BLaER1 treated with 17β-estradiol and CSF1 and Interleukin-3, amounts not matched to agents 10 nM and 100 nM (cell line): Measurements from ENCODE around the gene CSRP1.

Source experiments
- H3K27ac ChIP-seq, 11 experiments: shearing (Covaris generic); formaldehyde crosslinking; 2 replicates each; pipeline ENCODE4 v1.8.1; 2022
- H3K27me3 ChIP-seq, 11 experiments: shearing (Covaris generic); formaldehyde crosslinking; 2 replicates each; pipeline ENCODE4 v1.8.1; 2022
- H3K36me3 ChIP-seq, 11 experiments: shearing (Covaris generic); formaldehyde crosslinking; 2 replicates each; pipeline ENCODE4 v1.8.1; 2022
- H3K4me1 ChIP-seq, 10 experiments: shearing (Covaris generic); formaldehyde crosslinking; 2 replicates each; pipeline ENCODE4 v1.8.1; 2022
- H3K4me2 ChIP-seq, 11 experiments: shearing (Covaris generic); formaldehyde crosslinking; 2 replicates each; pipeline ENCODE4 v1.8.1; 2022
- H3K4me3 ChIP-seq, 10 experiments: shearing (Covaris generic); formaldehyde crosslinking; 2 replicates each; pipeline ENCODE4 v1.8.1; 2022
- H3K9ac ChIP-seq, 11 experiments: shearing (Covaris generic); formaldehyde crosslinking; 2 replicates each; pipeline ENCODE4 v1.8.1; 2022
- H3K9me3 ChIP-seq, 11 experiments: shearing (Covaris generic); formaldehyde crosslinking; replicated peaks in 1 of 11; 2 replicates each; pipeline ENCODE4 v1.8.1; 2022
- H4K20me1 ChIP-seq, 11 experiments: shearing (Covaris generic); formaldehyde crosslinking; 2 replicates each; pipeline ENCODE4 v1.8.1; 2022
- Cebpa-rat ChIP-seq, 11 experiments: shearing (Covaris generic); IDR thresholded peaks; 2 replicates each; pipeline ENCODE4 v1.8.1; 2022

CSRP1 gene

DNA sequence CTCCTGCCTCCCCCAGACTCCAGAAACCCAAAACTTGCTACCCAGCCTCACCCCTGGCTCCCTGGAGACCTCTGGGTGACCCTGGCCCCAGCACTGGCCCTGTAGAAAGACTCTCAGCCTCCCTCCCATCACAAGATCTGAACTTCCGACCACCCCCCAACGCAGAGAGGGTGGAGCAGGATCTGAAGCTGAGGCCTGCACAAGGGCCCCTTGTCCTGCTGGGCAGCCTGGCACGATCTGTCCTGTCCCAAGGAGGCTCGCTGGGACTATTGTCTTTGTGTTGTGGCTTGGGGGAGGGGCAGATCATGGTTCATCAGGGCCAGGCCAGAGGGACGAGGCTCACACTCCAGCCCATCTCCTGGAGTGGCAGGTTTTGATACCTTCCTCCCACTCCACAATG is 57.9 kb downstream of the CSRP1 start:
- no peak for TF ChIP-seq Cebpa-rat (IDR thresholded peaks at IDR 0.05)
- Histone ChIP-seq H3K4me2 (peak overlapping the region; percentile 22 to 93 (median 45); a peak in 14 of 22 replicates), H3K27me3 (no peaks in the 10 kb centered on the region), H4K20me1 (no peaks in the 10 kb centered on the region), H3K4me1 (peaks cover 58 to 73% (median 65%) of the 10 kb centered on the region in 10 experiments), H3K9me3 (no peaks in the 10 kb centered on the region; a peak in 1 of 22 replicates), H3K36me3 (no peaks in the 10 kb centered on the region), H3K27ac (peak overlapping the region in 3 of 11 experiments; percentile 8 to 18 (median 17); a peak in 3 of 22 replicates), H3K4me3 (no peak overlapping the region), H3K9ac (0 out of 22 replicates have a peak overlapping the region, but pooled peaks of 2 of the 11 experiments have one; percentile 10 to 14)

DNA sequence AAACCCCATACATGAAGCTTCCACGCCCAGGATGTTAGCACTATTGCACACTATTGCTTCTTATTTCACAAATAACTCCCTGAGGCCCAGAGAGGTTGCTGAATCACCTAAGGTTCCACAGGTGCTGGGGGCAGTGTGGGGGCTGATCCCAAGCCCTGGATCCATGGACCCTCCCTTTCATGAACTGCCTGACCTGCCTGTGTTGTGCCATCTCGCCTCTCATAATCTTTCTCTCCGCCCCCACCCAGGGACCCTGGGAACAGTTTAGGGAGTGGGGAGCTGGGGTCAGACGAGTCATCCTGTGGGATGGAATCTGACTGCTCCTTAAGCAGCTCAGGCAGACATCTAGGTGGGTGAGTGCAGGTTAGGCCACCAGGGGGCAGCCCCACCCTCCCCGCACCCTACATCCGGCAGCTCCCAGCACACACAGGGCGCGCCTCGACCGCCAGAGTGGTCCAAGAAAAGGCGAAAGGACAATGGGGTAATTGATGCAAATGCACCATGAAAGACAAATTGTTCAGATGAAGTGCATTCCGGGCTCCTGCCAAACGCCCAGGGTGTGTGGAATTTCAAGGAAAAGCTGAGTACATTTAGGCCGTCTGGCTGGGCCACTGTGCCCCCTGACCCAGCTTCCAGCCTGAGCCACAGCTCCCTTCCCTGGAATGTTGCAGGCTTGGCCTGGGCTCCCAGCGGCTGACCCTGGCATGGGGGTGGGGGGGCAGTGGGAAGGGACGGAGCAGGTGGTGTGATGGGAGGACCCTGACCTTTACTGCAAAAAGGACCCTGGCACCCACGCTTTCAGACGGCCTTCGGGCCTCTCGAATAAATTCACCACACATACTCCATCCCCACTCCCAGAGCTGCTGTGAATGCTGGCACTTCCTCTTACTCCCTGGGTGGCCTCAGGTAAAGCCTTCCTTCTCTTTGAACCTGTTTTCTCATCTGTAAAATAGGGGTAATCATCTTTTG is 58.7 kb downstream of the CSRP1 start:
- Histone ChIP-seq H3K27ac (peak overlapping the region in 3 of 11 experiments; percentile 8 to 20 (median 18); a peak in 2 of 22 replicates), H3K9ac (peak overlapping the region in 2 of 11 experiments; percentile 10 to 14; a peak in 1 of 22 replicates), H4K20me1 (no peaks in the 10 kb centered on the region), H3K4me2 (peak overlapping the region; percentile 22 to 93 (median 45); a peak in 19 of 22 replicates), H3K4me1 (peaks cover 50 to 65% (median 57%) of the 10 kb centered on the region in 10 experiments), H3K36me3 (no peaks in the 10 kb centered on the region), H3K9me3 (no peaks in the 10 kb centered on the region), H3K4me3 (no peak overlapping the region), H3K27me3 (no peaks in the 10 kb centered on the region)
- TF ChIP-seq Cebpa-rat (IDR thresholded peaks at IDR 0.05), result 0 out of 22 replicates have a peak, but pooled peaks of 1 of the 11 experiments have one; percentile 21

GRCh38 chr1:201445310-201445709 is 61.6 kb downstream of the CSRP1 start:
- Histone ChIP-seq H3K36me3 (no peaks in the 10 kb centered on the region), H3K9me3 (peaks cover 0 to 5% (median 0%) of the 10 kb centered on the region in 11 experiments; a peak in 3 of 22 replicates), H3K9ac (no peak overlapping the region), H3K4me1 (peaks cover 22 to 56% (median 28%) of the 10 kb centered on the region in 10 experiments), H3K27ac (no peak overlapping the region), H3K4me2 (peak overlapping the region in 1 of 11 experiments; percentile 4; a peak in 1 of 22 replicates), H3K4me3 (no peak overlapping the region), H4K20me1 (no peaks in the 10 kb centered on the region), H3K27me3 (no peaks in the 10 kb centered on the region)
- TF ChIP-seq Cebpa-rat (IDR thresholded peaks at IDR 0.05), result no peak

DNA sequence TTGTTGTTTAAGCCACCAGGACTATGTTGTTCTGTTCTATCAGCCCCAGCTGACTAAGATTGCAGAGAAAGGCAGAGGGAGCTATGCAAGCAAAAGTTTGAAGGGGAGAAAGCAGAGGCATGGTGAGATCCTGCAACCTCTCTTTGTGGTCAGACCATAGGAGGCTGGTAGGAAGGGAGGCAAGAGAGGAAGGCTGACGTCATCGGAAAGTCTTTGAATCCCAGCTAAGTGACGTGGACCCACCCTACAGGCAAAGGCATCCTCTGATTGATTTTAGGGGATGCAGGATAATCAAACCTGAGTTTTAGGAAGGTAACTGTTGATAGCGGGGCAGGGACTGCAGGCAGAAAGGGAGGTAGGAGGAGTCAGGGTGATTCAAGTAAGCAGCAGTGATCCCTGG is 62.1 kb downstream of the CSRP1 start:
- peak overlapping the region in 2 of 11 experiments; percentile 0 to 4; a peak in 1 of 22 replicates for H3K4me2 ChIP-seq
- no peak overlapping the region for H3K27ac ChIP-seq
- TF ChIP-seq Cebpa-rat (IDR thresholded peaks at IDR 0.05), result no peak

DNA sequence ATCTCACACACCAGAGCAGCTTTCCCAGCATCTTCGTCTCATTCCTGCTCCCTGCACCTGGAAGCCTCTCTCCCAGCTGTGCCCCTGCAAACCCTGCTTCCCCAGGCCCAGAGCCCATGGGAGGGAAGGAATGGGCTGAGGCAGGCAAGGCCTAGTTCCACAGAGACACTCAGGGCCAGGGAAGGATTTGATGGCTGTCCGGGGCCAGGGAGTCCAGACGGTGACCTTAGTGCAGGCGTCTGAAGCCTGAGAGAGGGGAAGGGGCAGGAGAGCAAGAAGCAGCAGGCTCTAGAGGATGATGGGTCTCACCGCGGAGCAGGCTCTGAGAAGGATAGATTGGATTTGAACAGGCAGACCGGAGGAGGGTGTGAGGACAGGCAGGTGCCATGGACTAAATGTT is 63.2 kb downstream of the CSRP1 start:
- Histone ChIP-seq H3K27me3 (no peaks in the 10 kb centered on the region), H3K4me3 (no peak overlapping the region), H4K20me1 (no peaks in the 10 kb centered on the region), H3K27ac (no peak overlapping the region), H3K9ac (no peak overlapping the region), H3K36me3 (no peaks in the 10 kb centered on the region), H3K4me2 (no peak overlapping the region), H3K4me1 (peaks cover 11 to 42% (median 18%) of the 10 kb centered on the region in 10 experiments), H3K9me3 (peaks cover 0 to 5% (median 0%) of the 10 kb centered on the region in 11 experiments; a peak in 3 of 22 replicates)
- TF ChIP-seq Cebpa-rat (IDR thresholded peaks at IDR 0.05), result no peak

More for the DNA sequence above, 62.1 kb downstream of the CSRP1 start:
- Histone ChIP-seq H3K4me1 (peaks cover 18 to 53% (median 25%) of the 10 kb centered on the region in 10 experiments), H4K20me1 (no peaks in the 10 kb centered on the region), H3K9ac (no peak overlapping the region), H3K4me3 (no peak overlapping the region), H3K9me3 (peaks cover 0 to 5% (median 0%) of the 10 kb centered on the region in 11 experiments; a peak in 3 of 22 replicates), H3K36me3 (no peaks in the 10 kb centered on the region), H3K27me3 (no peaks in the 10 kb centered on the region)

GRCh38 chr1:201436969-201437368 is 70.0 kb downstream of the CSRP1 start:
- Histone ChIP-seq H3K4me1 (peaks cover 10 to 34% (median 16%) of the 10 kb centered on the region in 10 experiments), H3K27ac (no peak overlapping the region), H3K27me3 (no peaks in the 10 kb centered on the region), H3K4me2 (no peak overlapping the region; a peak in 1 of 22 replicates), H3K9me3 (peaks cover 0 to 5% (median 0%) of the 10 kb centered on the region in 11 experiments; a peak in 3 of 22 replicates), H4K20me1 (no peaks in the 10 kb centered on the region), H3K4me3 (no peak overlapping the region), H3K36me3 (no peaks in the 10 kb centered on the region), H3K9ac (no peak overlapping the region)
- no peak for TF ChIP-seq Cebpa-rat (IDR thresholded peaks at IDR 0.05)

- H3K4me2 ChIP-seq, result peak overlapping the region; percentile 24 to 75 (median 50); a peak in 18 of 22 replicates
- peaks cover 0 to 5% (median 0%) of the 10 kb centered on the region in 11 experiments; a peak in 3 of 22 replicates for H3K9me3 ChIP-seq
Measured at GRCh38 chr1:201436393-201436792, 70.5 kb downstream of the CSRP1 start.

DNA sequence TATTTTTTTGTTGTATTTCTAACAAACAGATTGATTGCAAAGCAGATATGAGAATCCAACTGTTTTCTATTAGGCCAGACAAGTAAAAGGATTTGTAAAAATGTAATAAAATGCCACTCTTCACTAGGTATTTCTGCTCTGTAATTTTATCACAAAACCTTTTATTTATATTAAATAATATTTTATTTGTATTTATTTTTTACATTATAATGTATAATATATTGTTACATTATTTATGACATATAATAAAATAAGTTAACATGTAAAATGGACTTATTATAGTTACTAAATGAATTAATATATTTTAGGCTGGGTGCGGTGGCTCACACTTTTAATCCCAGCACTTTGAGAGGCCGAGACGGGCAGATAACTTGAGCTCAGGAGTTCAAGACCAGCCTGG is 72.7 kb downstream of the CSRP1 start:
- Histone ChIP-seq H3K36me3 (no peaks in the 10 kb centered on the region), H3K27ac (no peak overlapping the region), H3K4me1 (peaks cover 8 to 16% (median 14%) of the 10 kb centered on the region in 10 experiments), H3K4me2 (no peak overlapping the region), H3K4me3 (no peak overlapping the region), H3K27me3 (no peaks in the 10 kb centered on the region), H3K9me3 (no peaks in the 10 kb centered on the region), H4K20me1 (no peaks in the 10 kb centered on the region; a peak in 1 of 22 replicates), H3K9ac (no peak overlapping the region)
- TF ChIP-seq Cebpa-rat (IDR thresholded peaks at IDR 0.05), result no peak

More at GRCh38 chr1:201436393-201436792, 70.5 kb downstream of the CSRP1 start:
- Histone ChIP-seq H3K9ac (no peak overlapping the region), H3K4me1 (peaks cover 10 to 28% (median 16%) of the 10 kb centered on the region in 10 experiments), H4K20me1 (no peaks in the 10 kb centered on the region), H3K27me3 (no peaks in the 10 kb centered on the region), H3K4me3 (no peak overlapping the region), H3K27ac (no peak overlapping the region), H3K36me3 (no peaks in the 10 kb centered on the region)
- TF ChIP-seq Cebpa-rat (IDR thresholded peaks at IDR 0.05), result no peak

DNA sequence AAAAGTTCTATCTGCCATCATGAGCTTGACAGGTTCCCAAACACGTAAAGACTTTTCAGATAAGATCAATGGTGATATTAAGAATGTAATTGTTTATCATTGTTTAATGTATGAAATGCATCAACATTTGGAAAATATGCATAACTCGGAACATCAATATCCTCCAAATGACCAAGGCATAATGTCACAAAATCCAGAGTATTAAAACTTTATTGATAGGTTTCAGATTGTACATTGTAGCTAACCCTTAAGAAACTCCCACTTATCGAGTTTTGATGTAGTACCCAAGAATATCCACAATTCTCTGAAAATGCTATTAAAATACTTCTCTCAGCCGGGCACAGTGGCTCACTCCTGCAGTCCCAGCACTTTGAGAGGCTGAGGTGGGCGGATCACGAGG is 73.3 kb downstream of the CSRP1 start:
- H3K9ac ChIP-seq, result no peak overlapping the region
- no peaks in the 10 kb centered on the region; a peak in 1 of 22 replicates for H4K20me1 ChIP-seq
- no peak overlapping the region for H3K4me3 ChIP-seq
- H3K27me3 ChIP-seq, result no peaks in the 10 kb centered on the region
- H3K27ac ChIP-seq, result no peak overlapping the region
- H3K36me3 ChIP-seq, result no peaks in the 10 kb centered on the region
- H3K9me3 ChIP-seq, result no peaks in the 10 kb centered on the region
- H3K4me2 ChIP-seq, result no peak overlapping the region
- TF ChIP-seq Cebpa-rat (IDR thresholded peaks at IDR 0.05), result no peak
- H3K4me1 ChIP-seq, result peaks cover 8 to 16% (median 14%) of the 10 kb centered on the region in 10 experiments
